HG03064 (cell line): Measurements from ENCODE around the gene LRCH3.
"Not testable (repeated sequence)": the region's sequence is repeated elsewhere in the genome, so short reads cannot be mapped to it uniquely, and the experiment has no call there.

Experiments
- ATAC-seq: cut with Tn5 transposase; IDR thresholded peaks from one replicate; pipeline ENCODE4 v1.9.1; 2021; ENCODE audit warnings: low read depth; ENCODE audit not compliant: unreplicated experiment

LRCH3 gene

GRCh38 chr3:197881970-197882338 is 90.9 kb downstream of the LRCH3 start:
- ATAC-seq, result no peak

GRCh38 chr3:197882586-197882985 is 91.5 kb downstream of the LRCH3 start:
- ATAC-seq, result no peak

- no peak for ATAC-seq
Observed at GRCh38 chr3:197883541-197883940, 92.5 kb downstream of the LRCH3 start.

GRCh38 chr3:197884330-197884729 is 93.3 kb downstream of the LRCH3 start:
- not testable (repeated sequence) for ATAC-seq

GRCh38 chr3:197886052-197886451 is 95.0 kb downstream of the LRCH3 start:
- not testable (repeated sequence) for ATAC-seq

GRCh38 chr3:197887430-197888053 is 96.5 kb downstream of the LRCH3 start:
- ATAC-seq, result not testable (repeated sequence)

GRCh38 chr3:197888511-197888910 is 97.5 kb downstream of the LRCH3 start:
- no peak for ATAC-seq

- no peak for ATAC-seq
Observed at GRCh38 chr3:197889204-197889930, 98.3 kb downstream of the LRCH3 start.

- no peak for ATAC-seq
Observed at GRCh38 chr3:197890693-197891092, 99.6 kb downstream of the LRCH3 start.

GRCh38 chr3:197892162-197892561 is 101.1 kb downstream of the LRCH3 start:
- ATAC-seq, result no peak

- no peak for ATAC-seq
Observed at GRCh38 chr3:197896421-197896820, 105.4 kb downstream of the LRCH3 start.

GRCh38 chr3:197899833-197900478 is 108.9 kb downstream of the LRCH3 start:
- ATAC-seq, result no peak

GRCh38 chr3:197901626-197902025 is 110.6 kb downstream of the LRCH3 start:
- no peak for ATAC-seq

- ATAC-seq, result peak; percentile 84
Observed at GRCh38 chr3:197906023-197906849, 115.2 kb downstream of the LRCH3 start.

GRCh38 chr3:197906850-197907187 is 115.8 kb downstream of the LRCH3 start:
- no peak for ATAC-seq

- no peak for ATAC-seq
Observed at GRCh38 chr3:197907196-197907595, 116.1 kb downstream of the LRCH3 start.

- not testable (repeated sequence) for ATAC-seq
Observed at GRCh38 chr3:197908550-197908949, 117.5 kb downstream of the LRCH3 start.

- no peak for ATAC-seq
Observed at GRCh38 chr3:197908957-197909701, 118.1 kb downstream of the LRCH3 start.

GRCh38 chr3:197912741-197913476 is 121.9 kb downstream of the LRCH3 start:
- ATAC-seq, result no peak
